ENCODE data around the gene KLRC4.
A peak's percentile ranks its signal among the peaks of the same experiment; 100 is the strongest.

KLRC4 gene

DNA sequence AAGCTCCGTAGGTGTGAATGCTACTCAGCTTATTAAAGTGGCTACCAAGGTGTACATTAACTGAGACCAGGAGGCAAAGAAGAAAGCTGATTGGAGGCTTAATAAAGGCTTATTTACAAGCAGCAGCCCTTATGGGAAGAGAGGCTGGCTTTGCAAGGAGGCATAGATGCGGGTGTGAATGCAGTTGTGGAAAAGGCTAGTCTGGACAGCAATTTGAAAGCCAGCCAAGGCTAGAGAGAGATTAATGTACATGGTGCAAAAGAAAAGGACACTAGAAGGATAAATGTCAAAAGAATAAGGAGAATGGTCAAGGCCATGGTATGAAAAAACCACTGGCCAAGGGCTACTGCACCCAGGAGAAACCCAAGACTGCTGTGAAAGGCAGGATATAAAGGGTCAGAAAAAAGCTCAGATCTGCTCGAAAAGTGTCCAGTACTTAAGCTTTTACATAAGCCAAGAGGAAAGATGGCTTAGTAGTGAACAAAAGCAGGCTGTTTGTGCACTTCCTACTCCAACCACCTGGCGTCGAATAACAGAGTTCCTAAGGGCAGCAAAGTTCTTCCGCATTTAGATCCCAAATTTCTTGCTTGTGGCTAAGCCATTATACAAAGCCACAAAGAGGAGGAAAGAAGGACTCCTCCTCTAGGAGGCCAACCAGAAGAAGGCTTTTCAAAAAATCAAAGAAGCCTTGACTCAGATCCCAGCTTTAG lies 43.7 kb downstream of the KLRC4 start:
- no peak for DNase-seq (ENCODE audit: low read depth)
- TF ChIP-seq, protein P1, sequence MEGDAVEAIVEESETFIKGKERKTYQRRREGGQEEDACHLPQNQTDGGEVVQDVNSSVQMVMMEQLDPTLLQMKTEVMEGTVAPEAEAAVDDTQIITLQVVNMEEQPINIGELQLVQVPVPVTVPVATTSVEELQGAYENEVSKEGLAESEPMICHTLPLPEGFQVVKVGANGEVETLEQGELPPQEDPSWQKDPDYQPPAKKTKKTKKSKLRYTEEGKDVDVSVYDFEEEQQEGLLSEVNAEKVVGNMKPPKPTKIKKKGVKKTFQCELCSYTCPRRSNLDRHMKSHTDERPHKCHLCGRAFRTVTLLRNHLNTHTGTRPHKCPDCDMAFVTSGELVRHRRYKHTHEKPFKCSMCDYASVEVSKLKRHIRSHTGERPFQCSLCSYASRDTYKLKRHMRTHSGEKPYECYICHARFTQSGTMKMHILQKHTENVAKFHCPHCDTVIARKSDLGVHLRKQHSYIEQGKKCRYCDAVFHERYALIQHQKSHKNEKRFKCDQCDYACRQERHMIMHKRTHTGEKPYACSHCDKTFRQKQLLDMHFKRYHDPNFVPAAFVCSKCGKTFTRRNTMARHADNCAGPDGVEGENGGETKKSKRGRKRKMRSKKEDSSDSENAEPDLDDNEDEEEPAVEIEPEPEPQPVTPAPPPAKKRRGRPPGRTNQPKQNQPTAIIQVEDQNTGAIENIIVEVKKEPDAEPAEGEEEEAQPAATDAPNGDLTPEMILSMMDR (IDR thresholded peaks at IDR 0.05; ENCODE audit: low read depth, low read length, missing control alignments): peak; percentile 14

DNA sequence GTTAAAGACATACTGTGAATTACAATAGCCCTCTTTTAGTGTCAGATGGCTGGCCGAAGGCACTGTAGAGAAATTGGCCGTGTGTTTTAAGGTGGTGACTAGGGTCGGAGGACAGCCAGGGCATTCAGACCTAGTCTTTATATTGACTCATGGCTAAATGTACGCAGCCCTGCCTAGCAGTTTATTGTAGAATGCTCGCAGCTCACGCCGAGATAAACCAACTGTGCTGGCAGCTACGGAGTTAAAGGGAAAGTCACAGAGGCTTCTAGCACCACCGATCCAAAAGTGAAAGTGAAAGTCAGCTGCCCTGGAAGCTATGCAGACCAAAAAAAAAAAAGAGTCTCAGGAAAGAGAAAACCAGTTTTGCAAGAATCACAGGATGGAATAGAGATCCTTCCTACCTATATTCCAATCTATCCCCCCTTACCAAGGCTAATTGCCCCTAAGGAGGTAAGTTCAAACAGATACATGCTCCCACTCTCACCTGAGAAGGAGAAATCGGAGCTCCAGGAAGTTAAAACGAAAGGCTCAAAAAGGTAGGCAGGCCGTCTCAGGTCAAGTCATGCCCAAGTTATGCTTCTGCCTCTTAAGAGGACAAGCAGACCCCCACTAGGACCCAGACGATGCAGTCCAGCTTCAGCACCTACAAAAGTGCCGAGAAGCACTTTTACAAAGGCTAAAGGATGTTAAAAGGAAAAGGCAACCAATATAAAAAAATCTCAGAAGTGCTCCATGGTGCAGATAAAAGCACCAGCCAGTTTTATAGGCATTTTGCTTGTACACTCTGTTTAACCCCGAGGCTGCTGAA lies 44.5 kb downstream of the KLRC4 start:
- peak; percentile 38 for DNase-seq (ENCODE audit: low read depth)
- TF ChIP-seq, protein P1 (IDR thresholded peaks at IDR 0.05; ENCODE audit: low read depth, low read length, missing control alignments): no peak
- peak overlapping the region; percentile 60 for H3K4me3 ChIP-seq (ENCODE audit: low read depth, low read length)

More for the DNA sequence above, 43.7 kb downstream of the KLRC4 start:
- no peak overlapping the region for H3K4me3 ChIP-seq (ENCODE audit: low read depth, low read length)

DNA sequence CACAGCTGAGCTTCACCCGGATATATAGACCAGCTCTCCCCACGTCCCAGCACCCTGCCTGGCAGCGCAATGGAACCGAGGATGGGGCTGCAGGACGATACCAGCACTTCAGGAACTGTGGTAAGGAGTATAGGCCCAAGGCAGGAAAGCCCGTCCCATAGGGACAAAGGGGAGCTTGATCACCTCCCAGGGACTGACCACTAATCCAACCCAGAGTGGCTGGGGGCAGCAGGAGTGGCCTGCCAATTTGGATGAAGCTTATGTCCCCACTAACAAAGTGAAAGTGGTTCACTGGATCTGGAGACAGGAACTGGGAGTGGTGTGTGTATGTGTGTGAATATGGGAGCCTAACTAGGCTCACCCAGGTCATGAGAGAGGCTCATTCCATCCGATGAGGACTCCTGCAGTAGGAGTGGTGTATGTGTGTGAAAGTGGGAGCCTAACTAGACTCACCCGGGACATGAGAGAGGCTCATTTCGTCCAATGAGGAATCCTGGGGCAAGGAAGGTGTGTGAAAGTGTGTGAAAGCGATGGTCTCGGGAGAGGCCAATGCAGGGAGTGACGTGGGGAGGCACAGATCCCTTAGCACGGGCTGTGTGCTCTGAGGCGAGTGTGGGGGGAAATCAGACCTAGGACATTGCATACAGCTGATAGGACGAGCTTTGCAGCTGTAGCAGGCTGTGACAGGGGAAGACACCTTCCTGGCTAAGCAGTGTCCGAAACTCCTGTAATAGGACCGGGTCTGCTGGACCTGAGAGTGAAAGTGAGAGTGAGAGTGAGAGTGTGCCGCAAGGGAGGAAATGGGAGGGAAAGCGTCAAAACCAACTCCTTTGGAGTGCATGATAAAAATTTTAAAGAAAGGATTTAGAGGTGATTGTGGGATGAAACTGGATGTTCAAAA lies 45.4 kb downstream of the KLRC4 start:
- TF ChIP-seq, protein P1 (IDR thresholded peaks at IDR 0.05; ENCODE audit: low read depth, low read length, missing control alignments): no peak
- DNase-seq (ENCODE audit: low read depth): peak; percentile 36
- H3K4me3 ChIP-seq (ENCODE audit: low read depth, low read length): peak overlapping the region; percentile 60

DNA sequence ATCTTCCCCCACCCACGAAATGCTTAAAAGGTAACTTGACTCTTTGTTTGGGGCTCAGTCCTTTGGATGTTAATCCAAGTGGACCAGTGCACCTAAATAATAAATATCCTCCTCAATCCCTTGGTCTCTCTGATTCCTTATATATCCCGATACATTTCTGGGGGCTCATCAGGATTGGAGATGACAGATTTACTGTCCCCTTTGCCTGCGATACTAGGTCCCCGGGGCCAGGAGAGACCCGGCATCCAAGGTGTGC lies 46.0 kb downstream of the KLRC4 start:
- no peak for DNase-seq (ENCODE audit: low read depth)
- H3K4me3 ChIP-seq (ENCODE audit: low read depth, low read length): no peak overlapping the region
- TF ChIP-seq, protein P1 (IDR thresholded peaks at IDR 0.05; ENCODE audit: low read depth, low read length, missing control alignments): no peak

DNA sequence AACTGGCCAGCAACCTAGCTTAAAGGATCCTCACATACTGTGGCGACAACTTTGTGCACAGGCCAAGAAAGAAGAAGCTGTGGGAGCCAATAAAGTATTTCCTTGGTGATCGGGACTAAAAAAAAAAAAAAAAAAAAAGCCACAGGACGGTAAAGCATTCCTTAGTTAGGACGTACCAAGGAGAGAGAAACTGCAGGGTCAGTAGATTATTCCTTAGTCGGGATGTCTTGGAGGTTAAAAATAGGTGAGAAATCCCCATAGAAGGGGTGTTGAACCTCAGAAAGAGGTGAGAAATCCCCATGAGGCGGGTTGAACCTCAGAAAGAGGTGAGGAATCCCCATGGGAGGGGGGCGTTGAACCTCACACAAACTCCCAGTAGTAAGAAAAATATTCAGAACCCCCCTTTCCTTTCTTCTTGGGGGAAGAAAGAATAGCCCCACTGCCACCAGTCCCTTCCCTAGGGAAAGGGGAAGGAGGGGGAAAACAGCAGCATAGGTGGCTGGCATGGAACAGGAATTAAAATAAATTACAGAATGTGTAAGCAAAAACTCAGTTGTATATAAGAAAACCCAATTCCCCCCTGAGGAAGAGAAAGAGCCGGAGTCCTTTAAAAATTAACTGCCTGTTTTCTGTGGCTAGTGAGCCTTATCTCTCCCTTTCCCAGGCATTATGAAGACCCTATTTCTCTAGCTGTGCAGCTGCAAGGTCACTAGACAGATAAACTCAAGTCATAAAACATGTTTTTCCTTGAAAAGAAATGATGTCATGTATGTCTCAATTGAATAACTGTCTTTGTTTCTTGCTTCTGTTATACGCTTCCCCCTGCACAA lies 46.5 kb downstream of the KLRC4 start:
- TF ChIP-seq, protein P1 (IDR thresholded peaks at IDR 0.05; ENCODE audit: low read depth, low read length, missing control alignments): no peak
- no peak for DNase-seq (ENCODE audit: low read depth)
- H3K4me3 ChIP-seq (ENCODE audit: low read depth, low read length): no peak overlapping the region

DNA sequence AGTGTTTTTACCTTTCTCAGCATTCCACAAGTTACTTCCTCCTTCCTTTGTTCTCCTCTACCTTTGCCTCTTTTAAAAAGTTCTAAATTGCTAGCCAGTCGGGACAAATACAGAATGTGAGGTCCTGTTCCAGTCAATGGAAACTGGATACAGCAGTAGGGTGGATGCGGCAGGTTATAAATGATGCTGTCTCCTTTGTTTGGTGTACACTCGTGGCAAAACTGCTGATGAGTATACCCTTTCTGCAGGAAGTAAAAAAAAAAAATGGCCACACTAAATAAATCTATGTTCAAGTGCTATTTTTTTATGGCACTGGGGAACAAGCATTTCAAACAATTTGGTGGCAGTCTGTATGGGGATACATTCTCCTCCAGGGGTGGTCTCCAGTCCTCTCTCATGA lies 47.2 kb downstream of the KLRC4 start:
- no peak overlapping the region for H3K4me3 ChIP-seq (ENCODE audit: low read depth, low read length)
- no peak for DNase-seq (ENCODE audit: low read depth)
- TF ChIP-seq, protein P1 (IDR thresholded peaks at IDR 0.05; ENCODE audit: low read depth, low read length, missing control alignments): no peak

Measured in GM12864 (cell line).